Common myeloid progenitor, CD34-positive (primary cell): ENCODE data around the gene PTPRU.
A peak's percentile ranks its signal among the peaks of the same experiment; 100 is the strongest.
"Not testable (repeated sequence)": the region's sequence is repeated elsewhere in the genome, so short reads cannot be mapped to it uniquely, and the experiment has no call there.

Experiments
- CTCF ChIA-PET: fragments of 350-600 bp; sonication (Branson Sonifier 250); formaldehyde crosslinking; loops from one replicate; lab custom pipeline; 2021; ENCODE audit warnings: antibody characterized with exemption; lab: Charles Lee
- POLR2A ChIA-PET: fragments of 350-600 bp; sonication (Branson Sonifier 250); formaldehyde crosslinking; loops from one replicate; lab custom pipeline; 2021; ENCODE audit warnings: antibody characterized with exemption; lab: Charles Lee
- DNase-seq, 3 donors: peaks; one replicate each; pipeline versions ENCODE4 v3.0.0 to v3.0.0-alpha.2; 2013
- H3K27ac ChIP-seq, 2 experiments: 1 replicate in 1 of 2; 2 replicates in 1 of 2; pipeline ENCODE4 v1.7.0; 2013; ENCODE audit warnings: inconsistent platforms in 2 of 2, low read length in 2 of 2, mild to moderate bottlenecking in 2 of 2, low read depth in 1 of 2, moderate library complexity in 1 of 2; ENCODE audit not compliant: severe bottlenecking in 2 of 2, insufficient read depth in 1 of 2, poor library complexity in 1 of 2
- H3K27me3 ChIP-seq, 5 experiments: replicated peaks in 2 of 5; 1 replicate in 3 of 5; 2 replicates in 2 of 5; pipeline versions ENCODE4 v1.6.1 to v1.7.0; 2013; ENCODE audit warnings: low read length in 4 of 5, mild to moderate bottlenecking in 2 of 5, moderate library complexity in 2 of 5, inconsistent platforms in 1 of 5; ENCODE audit not compliant: insufficient read depth in 5 of 5, control insufficient read depth in 4 of 5
- H3K36me3 ChIP-seq, 4 experiments: 1 replicate in 2 of 4; 2 replicates in 2 of 4; pipeline versions ENCODE4 v1.6.1 to v1.7.0; 2013; ENCODE audit warnings: low read length in 3 of 4, control low read depth in 1 of 4, mild to moderate bottlenecking in 1 of 4; ENCODE audit not compliant: control insufficient read depth in 4 of 4, insufficient read depth in 4 of 4
- H3K4me1 ChIP-seq, 4 experiments: 1 replicate in 3 of 4; 2 replicates in 1 of 4; pipeline versions ENCODE4 v1.6.1 to v1.7.1; 2013; ENCODE audit warnings: low read length in 3 of 4, mild to moderate bottlenecking in 3 of 4, control low read depth in 1 of 4, inconsistent platforms in 1 of 4, moderate library complexity in 1 of 4; ENCODE audit not compliant: control insufficient read depth in 4 of 4, insufficient read depth in 4 of 4; ENCODE audit errors: control extremely low read depth in 1 of 4
- H3K4me3 ChIP-seq, 7 experiments: 1 replicate in 4 of 7; 2 replicates in 3 of 7; pipeline versions ENCODE4 v1.5.1 to v1.7.0; 2013; ENCODE audit warnings: mild to moderate bottlenecking in 7 of 7, low read length in 6 of 7, moderate library complexity in 6 of 7, inconsistent platforms in 2 of 7, low read depth in 2 of 7, control low read depth in 1 of 7; ENCODE audit not compliant: insufficient read depth in 4 of 7, control insufficient read depth in 1 of 7; ENCODE audit errors: extremely low read depth in 1 of 7
- H3K9me3 ChIP-seq, 5 experiments: 1 replicate in 4 of 5; 2 replicates in 1 of 5; pipeline versions ENCODE4 v1.6.1 to v1.7.1; 2013; ENCODE audit warnings: low read length in 4 of 5, mild to moderate bottlenecking in 2 of 5, inconsistent platforms in 1 of 5, low read depth in 1 of 5, moderate library complexity in 1 of 5; ENCODE audit not compliant: control insufficient read depth in 4 of 5, insufficient read depth in 2 of 5; ENCODE audit errors: control extremely low read depth in 1 of 5
- WGBS: methylation state at CpG from one replicate; pipeline ENCODE4 v1.1.5; 2013; ENCODE audit not compliant: insufficient coverage; 5-methylcytosine and 5-hydroxymethylcytosine counted together

Gene PTPRU

GRCh38 chr1:29218223-29218622 is 18.1 kb upstream of the PTPRU start:
- Histone ChIP-seq H3K4me1 (no peaks in the 10 kb centered on the region), H3K9me3 (no peaks in the 10 kb centered on the region), H3K27ac (no peak overlapping the region), H3K4me3 (no peak overlapping the region), H3K27me3 (no peaks in the 10 kb centered on the region), H3K36me3 (peaks cover 6 to 33% (median 20%) of the 10 kb centered on the region in 4 experiments)
- WGBS: 83% methylated on average over 2 of the region's 2 CpGs
- DNase-seq: no peak
- POLR2A ChIA-PET: no interaction called here
- CTCF ChIA-PET: interaction anchor here (0.6 kb wide), 1 partner anchor 16 kb away, joined by 3 read pairs; no protein-coding TSS in a partner anchor

GRCh38 chr1:29221296-29221695 is 15.0 kb upstream of the PTPRU start:
- Histone ChIP-seq H3K4me1 (no peaks in the 10 kb centered on the region), H3K27me3 (no peaks in the 10 kb centered on the region), H3K9me3 (no peaks in the 10 kb centered on the region), H3K27ac (no peak overlapping the region), H3K36me3 (peaks cover 0 to 40% (median 14%) of the 10 kb centered on the region in 4 experiments), H3K4me3 (no peak overlapping the region)
- no peak for DNase-seq
- WGBS: 100% methylated on average over 3 of the region's 3 CpGs
- POLR2A ChIA-PET: no interaction called here
- CTCF ChIA-PET: interaction anchor here (1.1 kb wide), 1 partner anchor 9 kb away, joined by 5 read pairs; the partner anchor contains the start of gene MECR

GRCh38 chr1:29222260-29222659 is 14.1 kb upstream of the PTPRU start:
- POLR2A ChIA-PET: interaction anchor here (0.6 kb wide), 1 partner anchor 1920 kb away, joined by 3 read pairs; no protein-coding TSS in a partner anchor
- H3K4me3 ChIP-seq, H3K4me1 ChIP-seq, DNase-seq, H3K27ac ChIP-seq, H3K9me3 ChIP-seq, H3K27me3 ChIP-seq: not testable (repeated sequence)
- 100% methylated on average over 5 of the region's 6 CpGs for WGBS
- CTCF ChIA-PET: interaction anchor here (1.1 kb wide), 1 partner anchor 8 kb away, joined by 5 read pairs; the partner anchor contains the start of gene MECR
- H3K36me3 ChIP-seq: peaks cover 0 to 37% (median 13%) of the 10 kb centered on the region in 4 experiments

DNA sequence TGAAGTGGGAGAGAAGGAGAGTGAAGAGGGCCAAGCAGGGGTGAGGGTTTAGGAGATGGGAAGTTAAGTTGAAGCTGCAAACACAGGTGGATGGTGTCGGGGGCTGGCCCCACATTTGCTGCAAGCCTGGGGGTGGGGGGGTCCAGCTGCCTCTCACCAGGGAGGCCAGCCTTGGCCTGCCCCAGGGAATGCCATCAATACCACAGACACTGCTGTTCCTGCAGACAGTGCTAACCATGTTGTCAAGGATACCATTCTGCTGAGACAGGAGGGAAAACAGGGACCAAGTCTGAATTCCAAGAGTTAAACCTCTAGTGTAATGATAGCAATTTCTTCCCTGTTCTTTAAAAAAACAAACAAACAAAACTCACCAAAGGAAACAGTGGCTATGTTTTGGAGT is 13.6 kb upstream of the PTPRU start:
- Histone ChIP-seq H3K27me3 (no peaks in the 10 kb centered on the region), H3K27ac (no peak overlapping the region), H3K4me1 (no peaks in the 10 kb centered on the region), H3K9me3 (no peaks in the 10 kb centered on the region), H3K4me3 (no peak overlapping the region), H3K36me3 (peaks cover 0 to 34% (median 13%) of the 10 kb centered on the region in 4 experiments)
- CTCF ChIA-PET: no interaction called here
- POLR2A ChIA-PET: interaction anchor here (0.6 kb wide), 1 partner anchor 1920 kb away, joined by 3 read pairs; no protein-coding TSS in a partner anchor
- WGBS: 100% methylated on average over 1 of the region's 1 CpG
- no peak for DNase-seq

DNA sequence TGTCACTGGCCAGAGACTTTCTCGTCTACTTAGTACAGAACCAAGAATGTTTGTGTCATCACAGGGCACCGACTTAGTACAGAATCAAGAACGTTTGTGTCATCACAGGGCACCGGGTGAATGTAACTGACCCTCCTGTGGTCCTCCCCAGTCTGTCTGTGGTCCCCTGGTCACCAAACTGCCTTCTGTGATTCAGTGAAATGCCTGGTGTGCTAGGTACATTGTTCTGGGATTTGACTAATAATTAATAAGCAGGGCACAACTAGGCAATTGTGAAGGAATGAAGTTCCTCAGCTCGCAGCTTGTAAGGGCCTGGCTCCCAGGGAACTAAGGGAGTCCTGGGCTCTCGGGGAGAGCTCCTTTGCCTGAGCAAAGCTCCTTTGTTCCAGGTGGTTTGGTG is 12.8 kb upstream of the PTPRU start:
- DNase-seq: no peak
- ChIA-PET POLR2A (no interaction called here), CTCF (no interaction called here)
- Histone ChIP-seq H3K4me1 (no peaks in the 10 kb centered on the region), H3K9me3 (no peaks in the 10 kb centered on the region), H3K4me3 (no peak overlapping the region), H3K27ac (no peak overlapping the region), H3K27me3 (no peaks in the 10 kb centered on the region), H3K36me3 (peaks cover 0 to 29% (median 13%) of the 10 kb centered on the region in 4 experiments)
- WGBS: 96% methylated on average over 6 of the region's 6 CpGs

DNA sequence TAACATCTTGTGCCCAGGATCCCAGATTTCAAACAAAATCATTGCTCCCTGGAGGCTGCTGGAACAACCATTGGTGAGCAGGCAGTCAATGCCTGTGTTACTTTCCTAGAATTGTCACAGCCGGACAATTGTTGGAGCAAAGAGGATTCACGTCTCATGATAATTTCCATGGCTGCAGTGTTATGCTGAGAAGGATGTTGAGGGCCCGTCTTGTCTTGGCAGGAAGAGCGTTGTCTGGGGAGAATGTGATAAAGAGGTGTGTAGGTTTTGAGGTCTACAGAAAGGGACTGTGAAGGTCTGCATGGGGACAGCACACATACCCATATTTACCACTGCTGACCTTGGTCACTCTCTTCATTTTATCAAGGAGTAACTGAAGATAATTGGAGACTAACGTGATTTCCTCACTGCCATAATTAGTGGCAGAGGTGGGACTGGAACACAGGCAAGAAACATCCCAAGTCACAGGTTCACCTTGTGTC is 11.9 kb upstream of the PTPRU start:
- WGBS: 100% methylated on average over 1 of the region's 5 CpGs
- peaks cover 0 to 25% (median 13%) of the 10 kb centered on the region in 4 experiments for H3K36me3 ChIP-seq
- H3K27ac ChIP-seq: no peak overlapping the region
- H3K9me3 ChIP-seq: no peaks in the 10 kb centered on the region
- ChIA-PET POLR2A (no interaction called here), CTCF (no interaction called here)
- H3K27me3 ChIP-seq: no peaks in the 10 kb centered on the region
- peak in 2 of 3 donors; percentile 23 to 55 for DNase-seq
- no peak overlapping the region for H3K4me3 ChIP-seq
- no peaks in the 10 kb centered on the region for H3K4me1 ChIP-seq

DNA sequence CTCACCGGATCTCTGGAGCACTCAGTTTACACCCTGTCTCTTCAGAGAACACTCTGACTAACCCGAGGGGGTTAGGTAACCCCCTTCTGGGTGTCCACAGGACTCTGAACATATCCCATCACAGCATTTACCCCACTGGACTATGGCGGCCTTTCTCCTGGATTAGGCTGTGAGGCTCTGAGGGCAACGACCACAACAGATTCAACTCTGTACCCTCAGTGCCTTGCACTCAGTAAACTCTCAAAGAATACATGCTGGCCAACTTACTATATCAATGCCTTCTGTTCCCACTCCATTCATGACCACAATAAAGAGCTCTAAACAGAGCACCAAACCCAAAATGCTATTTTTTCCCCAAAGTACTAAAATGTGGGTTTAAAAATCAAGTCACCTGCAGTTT is 11.0 kb upstream of the PTPRU start:
- CTCF ChIA-PET: no interaction called here
- no peak overlapping the region for H3K4me3 ChIP-seq
- no peak for DNase-seq
- no peaks in the 10 kb centered on the region for H3K27me3 ChIP-seq
- POLR2A ChIA-PET: no interaction called here
- peaks cover 3 to 8% (median 6%) of the 10 kb centered on the region in 4 experiments for H3K4me1 ChIP-seq
- no peaks in the 10 kb centered on the region for H3K9me3 ChIP-seq
- peaks cover 0 to 25% (median 12%) of the 10 kb centered on the region in 4 experiments for H3K36me3 ChIP-seq
- no peak overlapping the region for H3K27ac ChIP-seq
- 100% methylated on average over 3 of the region's 4 CpGs for WGBS
